ENCODE measurements around the gene ADAMTS7.

Gene ADAMTS7

GRCh38 chr15:78810362-78811123, 721 bp downstream of the ADAMTS7 start:
- Histone ChIP-seq H2BK120ac (ENCODE audit: insufficient read depth, low read length, poor library complexity) (peak overlapping the region; percentile 53), H3K9me3 (ENCODE audit: insufficient read depth, low read depth, low read length) (peaks cover 2% of the 10 kb centered on the region), H2AK5ac (ENCODE audit: low read length) (no peak overlapping the region), H3K27ac (ENCODE audit: low read depth, low read length) (no peak overlapping the region), H3K23ac (ENCODE audit: low read length) (no peak overlapping the region), H3K79me1 (ENCODE audit: low read length) (peaks cover 9% of the 10 kb centered on the region), H3K36me3 (ENCODE audit: control insufficient read depth in 1 of 2, insufficient read depth in 2 of 2, low read length in 2 of 2) (no peaks in the 10 kb centered on the region), H2AFZ (ENCODE audit: insufficient read depth, low read length, poor library complexity) (peak overlapping the region; percentile 96), H3K27me3 (ENCODE audit: insufficient read depth, low read length) (peaks cover 20% of the 10 kb centered on the region), H3K18ac (ENCODE audit: low read length) (peak overlapping the region; percentile 30), H3K14ac (ENCODE audit: low read length) (peak overlapping the region; percentile 69), H3K4me3 (ENCODE audit: low read depth, low read length) (peak overlapping the region; percentile 82), H4K12ac (ENCODE audit: low read depth, low read length) (peak overlapping the region; percentile 87), H4K91ac (ENCODE audit: low read depth, low read length) (peak overlapping the region; percentile 73), H3K4me1 (ENCODE audit: control insufficient read depth in 1 of 2, insufficient read depth in 2 of 2, low read length in 2 of 2) (peaks cover 4 to 9% of the 10 kb centered on the region in 2 experiments), H2BK12ac (ENCODE audit: low read length) (no peak overlapping the region), H2BK5ac (ENCODE audit: low read depth, low read length, poor library complexity) (no peak overlapping the region), H4K8ac (ENCODE audit: low read depth, low read length) (peak overlapping the region; percentile 77), H3K4me2 (ENCODE audit: low read length) (peak overlapping the region; percentile 96), H3K4ac (ENCODE audit: low read depth, low read length) (no peak overlapping the region), H3K79me2 (ENCODE audit: control insufficient read depth, insufficient read depth, low read length, poor library complexity) (no peaks in the 10 kb centered on the region), H3K9ac (ENCODE audit: low read length) (peak overlapping the region; percentile 81)
- no CpG with 5 or more reads among the region's 76 CpGs for WGBS (ENCODE audit: extremely low coverage, insufficient coverage, insufficient read length)
- DNase-seq = peak in 1 of 2 donors; percentile 21

GRCh38 chr15:78810003-78810361, 1.3 kb downstream of the ADAMTS7 start:
- Histone ChIP-seq H3K27me3 (ENCODE audit: insufficient read depth, low read length) (peaks cover 20% of the 10 kb centered on the region), H3K9me3 (ENCODE audit: insufficient read depth, low read depth, low read length) (peaks cover 2% of the 10 kb centered on the region), H3K18ac (ENCODE audit: low read length) (no peak overlapping the region), H4K8ac (ENCODE audit: low read depth, low read length) (no peak overlapping the region), H3K4ac (ENCODE audit: low read depth, low read length) (no peak overlapping the region), H3K27ac (ENCODE audit: low read depth, low read length) (no peak overlapping the region), H3K23ac (ENCODE audit: low read length) (no peak overlapping the region), H3K36me3 (ENCODE audit: control insufficient read depth in 1 of 2, insufficient read depth in 2 of 2, low read length in 2 of 2) (no peaks in the 10 kb centered on the region), H3K79me1 (ENCODE audit: low read length) (peaks cover 9% of the 10 kb centered on the region), H3K79me2 (ENCODE audit: control insufficient read depth, insufficient read depth, low read length, poor library complexity) (no peaks in the 10 kb centered on the region), H2BK120ac (ENCODE audit: insufficient read depth, low read length, poor library complexity) (no peak overlapping the region), H2AK5ac (ENCODE audit: low read length) (no peak overlapping the region), H2BK5ac (ENCODE audit: low read depth, low read length, poor library complexity) (no peak overlapping the region), H4K12ac (ENCODE audit: low read depth, low read length) (no peak overlapping the region), H2AFZ (ENCODE audit: insufficient read depth, low read length, poor library complexity) (no peak overlapping the region), H3K4me3 (ENCODE audit: low read depth, low read length) (peak overlapping the region; percentile 82), H3K4me1 (ENCODE audit: control insufficient read depth in 1 of 2, insufficient read depth in 2 of 2, low read length in 2 of 2) (peaks cover 4 to 9% of the 10 kb centered on the region in 2 experiments), H2BK12ac (ENCODE audit: low read length) (no peak overlapping the region), H3K9ac (ENCODE audit: low read length) (peak overlapping the region; percentile 8), H3K14ac (ENCODE audit: low read length) (no peak overlapping the region), H3K4me2 (ENCODE audit: low read length) (peak overlapping the region; percentile 96), H4K91ac (ENCODE audit: low read depth, low read length) (no peak overlapping the region)
- WGBS (ENCODE audit: extremely low coverage, insufficient coverage, insufficient read length) = no CpG with 5 or more reads among the region's 11 CpGs
- DNase-seq = no peak

GRCh38 chr15:78808550-78808949, 2.7 kb downstream of the ADAMTS7 start:
- Histone ChIP-seq H3K4me1 (ENCODE audit: control insufficient read depth in 1 of 2, insufficient read depth in 2 of 2, low read length in 2 of 2) (peaks cover 4 to 9% of the 10 kb centered on the region in 2 experiments), H3K4me2 (ENCODE audit: low read length) (no peak overlapping the region), H2AK5ac (ENCODE audit: low read length) (no peak overlapping the region), H3K4me3 (ENCODE audit: low read depth, low read length) (no peak overlapping the region), H4K91ac (ENCODE audit: low read depth, low read length) (no peak overlapping the region), H3K79me1 (ENCODE audit: low read length) (peaks cover 9% of the 10 kb centered on the region), H2AFZ (ENCODE audit: insufficient read depth, low read length, poor library complexity) (no peak overlapping the region), H2BK12ac (ENCODE audit: low read length) (no peak overlapping the region), H3K27me3 (ENCODE audit: insufficient read depth, low read length) (peaks cover 20% of the 10 kb centered on the region), H3K14ac (ENCODE audit: low read length) (no peak overlapping the region), H3K9ac (ENCODE audit: low read length) (no peak overlapping the region), H3K4ac (ENCODE audit: low read depth, low read length) (no peak overlapping the region), H3K27ac (ENCODE audit: low read depth, low read length) (no peak overlapping the region), H4K12ac (ENCODE audit: low read depth, low read length) (no peak overlapping the region), H3K9me3 (ENCODE audit: insufficient read depth, low read depth, low read length) (peaks cover 2% of the 10 kb centered on the region), H3K23ac (ENCODE audit: low read length) (no peak overlapping the region), H3K36me3 (ENCODE audit: control insufficient read depth in 1 of 2, insufficient read depth in 2 of 2, low read length in 2 of 2) (no peaks in the 10 kb centered on the region), H2BK5ac (ENCODE audit: low read depth, low read length, poor library complexity) (no peak overlapping the region), H3K18ac (ENCODE audit: low read length) (no peak overlapping the region), H2BK120ac (ENCODE audit: insufficient read depth, low read length, poor library complexity) (no peak overlapping the region), H4K8ac (ENCODE audit: low read depth, low read length) (no peak overlapping the region), H3K79me2 (ENCODE audit: control insufficient read depth, insufficient read depth, low read length, poor library complexity) (no peaks in the 10 kb centered on the region)
- WGBS (ENCODE audit: extremely low coverage, insufficient coverage, insufficient read length) = no CpG with 5 or more reads among the region's 2 CpGs
- peak in 1 of 2 donors; percentile 63 for DNase-seq

- H4K91ac ChIP-seq (ENCODE audit: low read depth, low read length) = no peak overlapping the region
- WGBS (ENCODE audit: extremely low coverage, insufficient coverage, insufficient read length) = no CpG with 5 or more reads among the region's 2 CpGs
- no peak overlapping the region for H3K4me3 ChIP-seq (ENCODE audit: low read depth, low read length)
- no peak overlapping the region for H4K12ac ChIP-seq (ENCODE audit: low read depth, low read length)
- H3K27me3 ChIP-seq (ENCODE audit: insufficient read depth, low read length) = peaks cover 20% of the 10 kb centered on the region
- no peak overlapping the region for H3K9ac ChIP-seq (ENCODE audit: low read length)
- no peak overlapping the region for H2BK12ac ChIP-seq (ENCODE audit: low read length)
- no peak overlapping the region for H2BK5ac ChIP-seq (ENCODE audit: low read depth, low read length, poor library complexity)
- no peak overlapping the region for H2AFZ ChIP-seq (ENCODE audit: insufficient read depth, low read length, poor library complexity)
- no peak overlapping the region for H3K23ac ChIP-seq (ENCODE audit: low read length)
- H4K8ac ChIP-seq (ENCODE audit: low read depth, low read length) = no peak overlapping the region
- H3K14ac ChIP-seq (ENCODE audit: low read length) = no peak overlapping the region
- peaks cover 4 to 9% of the 10 kb centered on the region in 2 experiments for H3K4me1 ChIP-seq (ENCODE audit: control insufficient read depth in 1 of 2, insufficient read depth in 2 of 2, low read length in 2 of 2)
- no peak overlapping the region for H2AK5ac ChIP-seq (ENCODE audit: low read length)
- H3K4ac ChIP-seq (ENCODE audit: low read depth, low read length) = no peak overlapping the region
- H3K79me2 ChIP-seq (ENCODE audit: control insufficient read depth, insufficient read depth, low read length, poor library complexity) = no peaks in the 10 kb centered on the region
- H3K27ac ChIP-seq (ENCODE audit: low read depth, low read length) = no peak overlapping the region
- peak; percentile 84 to 97 for DNase-seq
- H2BK120ac ChIP-seq (ENCODE audit: insufficient read depth, low read length, poor library complexity) = no peak overlapping the region
- peaks cover 2% of the 10 kb centered on the region for H3K9me3 ChIP-seq (ENCODE audit: insufficient read depth, low read depth, low read length)
- no peaks in the 10 kb centered on the region for H3K36me3 ChIP-seq (ENCODE audit: control insufficient read depth in 1 of 2, insufficient read depth in 2 of 2, low read length in 2 of 2)
- no peak overlapping the region for H3K4me2 ChIP-seq (ENCODE audit: low read length)
- H3K18ac ChIP-seq (ENCODE audit: low read length) = no peak overlapping the region
- peaks cover 9% of the 10 kb centered on the region for H3K79me1 ChIP-seq (ENCODE audit: low read length)
Measured at GRCh38 chr15:78807359-78807758, 3.9 kb downstream of the ADAMTS7 start.
